Frontal cortex (tissue), 4 donors: ENCODE data around the gene EGFR. TPM values are rescaled to one million over a fixed set of nuclear protein-coding genes. Genes with fewer than 3 reads are reported as not detected.

ENCODE experiments used
- DNase-seq, 2 donors: peaks; one replicate each; pipeline ENCODE4 v3.0.0; 2012; ENCODE audit warnings: low spot score in 2 of 2
- FAIRE-seq: peaks from 2 replicates; lab custom pipeline; 2012; peaks lifted over from hg19 to GRCh38; lab: Jason Lieb, UNC
- total RNA-seq: library from RNA; depleted of rRNA; stranded (reverse); fragments of >200 nt; gene quantifications from one replicate; pipeline ENCODE4 v1.2.3, GENCODE V29; 2014
- donor health status: control.
- donor health status: control.
- donor health status: control.

Gene EGFR
- total RNA-seq, 1 donor from 2014 or later, result 5.3 TPM

GRCh38 chr7:55093674-55094073 is 74.9 kb downstream of the EGFR start:
- no peak for DNase-seq

GRCh38 chr7:55094092-55094690 is 75.4 kb downstream of the EGFR start:
- DNase-seq, result no peak
- no peak for FAIRE-seq

More at GRCh38 chr7:55093674-55094073, 74.9 kb downstream of the EGFR start:
- no peak for FAIRE-seq

GRCh38 chr7:55095672-55096071 is 76.9 kb downstream of the EGFR start:
- DNase-seq, result no peak
- no peak for FAIRE-seq

GRCh38 chr7:55096323-55096722 is 77.5 kb downstream of the EGFR start:
- no peak for DNase-seq
- no peak for FAIRE-seq

- no peak for FAIRE-seq
- no peak for DNase-seq
Measured at GRCh38 chr7:55097100-55097499, 78.3 kb downstream of the EGFR start.

- DNase-seq (peak in 1 of 2 donors; percentile 52), FAIRE-seq (no peak)
Measured at GRCh38 chr7:55099066-55099820, 80.4 kb downstream of the EGFR start.

DNA sequence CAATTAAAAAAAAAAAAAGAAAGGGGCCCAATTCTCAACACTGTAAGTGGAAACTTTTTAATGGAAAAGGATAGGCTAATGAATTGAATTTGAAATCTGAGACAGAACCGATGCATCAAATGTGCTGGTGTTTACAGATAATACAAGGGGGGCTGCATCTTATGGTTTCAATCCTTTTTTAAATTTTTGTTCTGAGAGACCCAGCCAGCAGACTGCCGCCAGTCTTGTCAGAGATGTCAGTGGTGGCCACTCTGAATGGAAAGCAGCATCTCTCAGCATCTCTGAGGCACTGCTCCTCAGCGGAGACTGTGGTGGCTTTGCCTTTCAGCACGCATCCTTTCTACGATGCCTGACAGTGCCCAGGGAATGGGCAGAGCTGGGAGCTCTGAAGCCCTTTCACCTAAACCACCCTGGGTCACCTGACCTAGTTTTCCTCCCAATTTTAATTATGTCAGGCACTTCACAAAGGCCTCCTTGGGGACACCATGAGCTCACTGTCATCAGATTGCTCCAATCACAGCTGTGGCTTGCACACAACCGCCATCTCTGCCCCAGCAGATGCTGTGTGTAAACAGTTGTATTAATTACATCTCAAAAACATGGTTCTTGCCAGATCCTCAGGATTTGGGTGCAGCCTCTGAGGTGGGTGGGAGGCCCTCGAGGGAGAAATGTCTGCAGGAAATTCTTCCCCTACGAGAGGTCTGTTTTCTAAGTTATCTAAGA is 81.2 kb downstream of the EGFR start:
- DNase-seq, result no peak
- FAIRE-seq, result no peak

DNA sequence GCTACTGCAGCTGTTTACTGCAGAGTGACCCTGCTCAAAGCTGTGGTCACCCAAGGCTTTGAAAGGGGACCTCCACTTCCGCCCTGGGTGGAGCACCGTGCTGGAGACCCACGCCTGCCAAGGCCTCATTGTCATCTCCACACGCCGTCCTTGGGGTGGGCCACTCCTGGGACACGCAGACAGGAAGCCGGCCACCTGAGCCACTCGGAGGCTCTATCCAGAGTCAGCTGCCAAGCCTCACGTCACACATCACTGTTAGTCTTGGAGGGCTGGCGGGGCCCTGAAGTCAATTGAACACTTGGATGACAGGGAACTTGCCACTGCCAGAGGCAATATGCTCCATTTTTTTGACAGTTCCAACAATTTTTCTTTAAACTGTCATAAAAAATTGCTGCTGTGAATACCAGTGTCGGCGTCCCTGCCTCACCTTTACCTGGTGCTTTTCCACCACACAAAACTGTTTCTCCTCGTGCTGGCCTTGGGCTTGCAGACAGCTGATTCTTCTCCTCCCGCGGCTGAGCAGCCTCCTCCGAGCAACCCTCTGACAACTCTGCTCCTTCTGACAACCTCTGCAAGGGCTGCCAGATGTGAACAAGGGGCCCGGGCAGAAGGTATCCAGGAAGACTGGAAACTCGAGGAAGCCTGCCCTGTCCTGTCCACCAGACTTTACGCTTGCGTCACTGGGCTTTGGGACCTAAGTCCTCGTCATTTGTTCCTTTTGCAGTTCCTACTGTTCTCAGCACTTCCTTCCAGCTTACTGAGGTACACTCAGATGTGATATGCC is 81.9 kb downstream of the EGFR start:
- DNase-seq, result no peak
- FAIRE-seq, result no peak

DNA sequence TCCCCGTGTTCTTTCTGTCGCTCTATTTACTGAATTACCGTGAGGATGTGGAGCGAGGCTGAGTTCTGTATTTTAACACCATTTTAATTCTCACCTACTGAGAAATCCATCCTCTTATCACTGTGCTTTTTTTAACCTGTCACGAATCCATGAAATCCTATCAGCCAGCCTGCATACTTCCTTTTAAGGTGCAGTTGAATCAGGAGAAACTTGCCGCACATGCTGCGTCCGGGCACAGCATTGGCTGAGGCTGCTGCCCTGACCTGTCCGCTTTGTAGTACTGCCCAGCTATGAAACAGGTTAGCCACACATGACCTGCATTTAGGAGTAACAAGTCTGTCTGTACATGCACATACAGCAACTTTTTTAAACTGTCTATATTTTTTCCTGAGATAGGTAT is 82.5 kb downstream of the EGFR start:
- DNase-seq (no peak), FAIRE-seq (no peak)

DNA sequence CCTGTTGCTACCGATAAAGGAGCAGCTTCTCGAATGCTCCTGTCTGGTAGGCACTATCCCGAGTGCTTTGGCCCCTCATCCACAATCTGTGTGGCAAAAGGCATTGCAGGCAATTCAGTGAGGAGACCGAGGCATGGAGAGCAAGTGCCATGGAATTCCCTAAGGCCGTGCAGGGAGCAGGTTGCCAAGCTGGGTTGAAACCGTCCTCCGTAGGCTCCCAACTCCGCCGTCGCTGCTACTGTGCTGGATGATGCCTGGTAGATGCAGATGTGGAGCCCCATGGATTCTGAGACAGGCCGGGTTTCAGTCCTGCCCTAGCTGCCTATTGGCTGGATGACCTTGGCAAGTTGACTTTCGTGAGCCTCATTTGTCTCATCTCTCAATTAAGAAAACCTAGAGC is 85.3 kb downstream of the EGFR start:
- FAIRE-seq (no peak), DNase-seq (no peak)

GRCh38 chr7:55104712-55105433 is 86.1 kb downstream of the EGFR start:
- DNase-seq (no peak), FAIRE-seq (no peak)

DNA sequence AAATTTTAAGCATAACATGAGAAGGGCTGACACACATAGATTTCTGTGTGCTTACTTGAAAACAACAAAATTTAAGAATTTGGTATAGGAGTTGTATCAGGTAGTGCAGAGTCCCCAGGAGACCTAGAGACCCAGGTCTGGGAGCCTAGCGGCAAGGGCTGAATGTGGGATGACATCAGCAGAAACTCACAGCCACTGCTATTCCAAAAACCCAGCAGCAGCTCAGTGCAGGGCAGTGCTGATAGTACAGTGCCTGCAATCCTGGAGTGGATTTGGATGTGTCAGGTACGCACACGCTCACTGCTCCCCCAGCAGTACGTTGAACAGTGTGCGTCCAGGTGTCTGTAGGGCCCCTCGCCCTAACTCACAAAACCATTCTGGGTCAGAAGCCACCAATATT is 87.1 kb downstream of the EGFR start:
- FAIRE-seq (no peak), DNase-seq (no peak)

DNA sequence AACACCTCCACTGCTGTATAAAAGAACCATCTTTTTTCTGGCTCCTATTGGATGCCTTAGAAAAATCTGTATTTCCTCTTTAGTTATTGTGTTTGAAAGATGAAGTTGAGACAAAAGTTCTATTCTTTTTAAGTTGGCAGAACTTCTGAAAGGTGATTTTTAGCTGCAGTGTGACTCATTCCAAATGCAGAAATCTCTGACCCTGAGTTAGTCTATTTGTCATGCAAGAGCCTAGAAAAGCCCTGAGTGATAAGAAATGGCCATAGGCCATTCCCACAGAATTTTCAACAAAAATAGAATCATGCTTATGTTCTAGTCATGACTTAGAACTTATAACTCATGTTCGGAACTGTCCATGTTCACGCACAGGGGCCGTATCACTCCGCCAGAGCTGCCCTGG is 89.1 kb downstream of the EGFR start:
- FAIRE-seq (no peak), DNase-seq (no peak)

DNA sequence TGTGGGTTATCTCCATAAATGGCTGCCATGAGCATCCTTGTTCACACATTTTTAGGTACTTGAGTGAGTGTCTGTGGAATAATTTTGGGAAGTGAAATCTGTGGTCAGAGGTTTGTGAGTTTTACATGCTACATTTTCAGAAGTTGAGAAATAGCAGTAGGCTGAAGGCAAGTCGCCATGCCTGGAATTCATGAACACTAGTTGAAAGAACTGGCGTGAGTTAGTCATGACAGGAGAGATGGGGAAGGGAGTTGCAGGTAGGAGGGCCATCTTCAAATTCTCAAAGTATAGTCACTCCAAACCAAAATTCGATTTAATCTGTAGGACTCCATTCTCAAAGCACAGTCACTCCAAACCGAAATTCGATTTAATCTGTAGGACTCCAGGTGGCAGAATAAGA is 89.6 kb downstream of the EGFR start:
- DNase-seq, result no peak
- no peak for FAIRE-seq

- DNase-seq, result no peak
- no peak for FAIRE-seq
Measured at GRCh38 chr7:55108818-55109217, 90.0 kb downstream of the EGFR start.

- FAIRE-seq (no peak), DNase-seq (no peak)
Measured at GRCh38 chr7:55109404-55110167, 90.8 kb downstream of the EGFR start.

GRCh38 chr7:55110282-55110992 is 91.6 kb downstream of the EGFR start:
- FAIRE-seq (no peak), DNase-seq (no peak)

GRCh38 chr7:55110993-55111361 is 92.2 kb downstream of the EGFR start:
- FAIRE-seq (no peak), DNase-seq (no peak)
